ENCODE measurements around the gene CNN2.

DNA sequence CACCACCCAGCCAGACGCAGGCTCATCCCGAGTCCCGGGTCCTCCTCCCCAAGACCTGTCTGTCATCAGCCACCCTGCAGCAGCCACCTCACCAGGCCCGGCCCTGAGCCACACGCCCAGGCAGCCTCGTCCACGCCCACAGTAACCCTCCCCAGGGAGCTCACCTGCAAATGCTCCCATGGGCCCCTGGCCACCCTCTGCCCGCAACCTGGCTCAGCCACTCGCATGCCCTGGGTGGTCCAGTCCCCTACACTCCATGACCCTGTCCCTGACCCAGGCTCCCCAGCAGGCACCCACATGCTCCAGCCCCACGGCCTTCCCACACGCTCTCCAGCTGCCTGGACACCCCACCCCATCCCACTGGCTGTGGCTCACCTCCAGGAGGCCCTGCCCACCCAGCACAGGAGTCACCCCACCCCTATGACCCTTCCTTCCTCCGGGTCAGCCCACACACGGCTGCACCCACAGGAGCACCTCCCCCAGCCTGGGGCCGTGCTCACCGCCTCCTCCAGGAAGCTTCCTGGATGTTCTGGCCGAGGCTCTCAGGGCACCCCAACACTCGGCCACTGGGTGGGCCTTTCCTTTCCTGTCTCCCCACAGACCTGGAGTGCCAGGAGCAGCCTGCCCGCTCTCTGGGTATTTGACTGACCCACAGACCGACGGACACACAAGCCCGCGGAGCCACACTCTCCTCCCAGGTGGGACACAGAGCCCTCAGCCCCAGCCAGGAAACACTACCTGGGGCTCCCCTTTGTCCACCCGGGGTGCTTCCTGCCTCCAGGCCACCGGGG is 9.1 kb upstream of the CNN2 start:
- no peak for TF ChIP-seq ZFX (IDR thresholded peaks at IDR 0.05; ENCODE audit: borderline replicate concordance)
- TF ChIP-seq, protein P1, sequence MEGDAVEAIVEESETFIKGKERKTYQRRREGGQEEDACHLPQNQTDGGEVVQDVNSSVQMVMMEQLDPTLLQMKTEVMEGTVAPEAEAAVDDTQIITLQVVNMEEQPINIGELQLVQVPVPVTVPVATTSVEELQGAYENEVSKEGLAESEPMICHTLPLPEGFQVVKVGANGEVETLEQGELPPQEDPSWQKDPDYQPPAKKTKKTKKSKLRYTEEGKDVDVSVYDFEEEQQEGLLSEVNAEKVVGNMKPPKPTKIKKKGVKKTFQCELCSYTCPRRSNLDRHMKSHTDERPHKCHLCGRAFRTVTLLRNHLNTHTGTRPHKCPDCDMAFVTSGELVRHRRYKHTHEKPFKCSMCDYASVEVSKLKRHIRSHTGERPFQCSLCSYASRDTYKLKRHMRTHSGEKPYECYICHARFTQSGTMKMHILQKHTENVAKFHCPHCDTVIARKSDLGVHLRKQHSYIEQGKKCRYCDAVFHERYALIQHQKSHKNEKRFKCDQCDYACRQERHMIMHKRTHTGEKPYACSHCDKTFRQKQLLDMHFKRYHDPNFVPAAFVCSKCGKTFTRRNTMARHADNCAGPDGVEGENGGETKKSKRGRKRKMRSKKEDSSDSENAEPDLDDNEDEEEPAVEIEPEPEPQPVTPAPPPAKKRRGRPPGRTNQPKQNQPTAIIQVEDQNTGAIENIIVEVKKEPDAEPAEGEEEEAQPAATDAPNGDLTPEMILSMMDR (IDR thresholded peaks at IDR 0.05): no peak
